ENCODE measurements around the gene C19orf33. TPM values are rescaled to one million over a fixed set of nuclear protein-coding genes. Genes with fewer than 3 reads are reported as not detected.

Gene C19orf33
- total and polyA plus RNA-seq, 12 donors: 0.88 to 46.2 (median 3.2) TPM; not detected in 3

GRCh38 chr19:38320969-38321339 lies 16.9 kb downstream of the C19orf33 start:
- H3K4me1 ChIP-seq (replicated peaks in 1 of 2): peaks cover 28 to 34% of the 10 kb centered on the region in 2 donors

DNA sequence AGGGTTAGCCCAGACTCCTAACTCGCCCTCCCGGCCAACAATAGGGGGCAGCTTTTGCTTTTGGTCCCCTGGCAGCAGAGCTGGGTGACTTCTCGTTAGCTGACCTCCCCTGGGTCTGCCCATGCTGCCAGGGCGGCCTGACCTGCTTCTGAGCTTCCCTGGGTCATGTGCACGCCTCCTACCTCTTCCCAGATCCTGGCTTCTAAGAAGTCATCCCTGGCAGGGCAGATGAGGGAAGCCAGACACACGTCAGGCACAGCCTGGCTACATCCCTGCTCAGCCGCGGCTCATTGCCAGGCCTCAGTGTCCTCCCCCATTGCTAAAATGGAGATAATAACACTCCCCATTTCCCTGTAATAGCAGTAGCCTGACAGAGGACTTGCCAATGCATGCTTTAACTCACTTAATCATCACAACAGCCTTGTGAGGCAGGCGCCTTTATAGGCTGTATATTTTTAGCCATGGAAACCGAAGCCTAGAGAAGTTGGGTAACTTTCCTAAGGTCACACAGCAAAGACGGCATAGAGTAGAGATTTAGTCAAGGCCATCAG lies 17.7 kb downstream of the C19orf33 start:
- intact Hi-C loops (cut with DNase I): loop anchor here (5.0 to 10.0 kb wide), 2 partner anchors 79 to 417 kb away; partner anchors contain the start of genes SIPA1L3 (in 1 of the 2) and WDR87 (in 1 of the 2)
- Histone ChIP-seq H3K4me1 (replicated peaks in 1 of 2) (peaks cover 24 to 34% of the 10 kb centered on the region in 2 donors), H3K27ac (peak overlapping the region in 3 of 5 donors; percentile 6 to 82 (median 75)), H3K36me3 (replicated peaks in 1 of 2) (peaks cover 0 to 7% of the 10 kb centered on the region in 2 donors), H3K4me3 (peak overlapping the region in 1 of 4 donors; percentile 66), H3K9me3 (replicated peaks in 1 of 3) (no peaks in the 10 kb centered on the region), H3K27me3 (no peaks in the 10 kb centered on the region)
- DNase-seq: peak in 6 of 7 donors; percentile 77 to 90 (median 81)
- no peak for TF ChIP-seq CTCF (IDR thresholded peaks at IDR 0.05)
- peak in 1 of 2 donors; percentile 21 for TF ChIP-seq POLR2A (IDR thresholded peaks at IDR 0.05)
- 10 to 34% (median 32%) methylated on average over 3 to 11 of the region's 11 CpGs for WGBS, 4 donors

More at GRCh38 chr19:38320969-38321339, 16.9 kb downstream of the C19orf33 start:
- peak overlapping the region in 1 of 4 donors; percentile 66 for H3K4me3 ChIP-seq
- 75 to 94% (median 92%) methylated on average over 2 to 3 of the region's 3 CpGs for WGBS, 4 donors
- H3K9me3 ChIP-seq (replicated peaks in 1 of 3): no peaks in the 10 kb centered on the region
- DNase-seq: no peak
- TF ChIP-seq POLR2A (IDR thresholded peaks at IDR 0.05): no peak
- TF ChIP-seq CTCF (IDR thresholded peaks at IDR 0.05): no peak
- H3K27ac ChIP-seq: peak overlapping the region in 2 of 5 donors; percentile 75 to 82
- H3K36me3 ChIP-seq (replicated peaks in 1 of 2): no peaks in the 10 kb centered on the region
- intact Hi-C loops (cut with DNase I): loop anchor here (5.0 to 10.0 kb wide), 2 partner anchors 79 to 416 kb away; partner anchors contain the start of genes SIPA1L3 (in 1 of the 2) and WDR87 (in 1 of the 2)
- no peaks in the 10 kb centered on the region for H3K27me3 ChIP-seq

GRCh38 chr19:38323291-38323690 lies 19.2 kb downstream of the C19orf33 start:
- H3K9me3 ChIP-seq (replicated peaks in 1 of 3): no peaks in the 10 kb centered on the region
- H3K27me3 ChIP-seq: no peaks in the 10 kb centered on the region
- peak overlapping the region in 1 of 5 donors; percentile 11 for H3K27ac ChIP-seq
- peaks cover 0 to 23% of the 10 kb centered on the region in 2 donors for H3K36me3 ChIP-seq (replicated peaks in 1 of 2)
- intact Hi-C loops (cut with DNase I): loop anchor here (5.0 to 10.0 kb wide), 2 partner anchors 81 to 418 kb away; partner anchors contain the start of genes SIPA1L3 (in 1 of the 2) and WDR87 (in 1 of the 2)
- DNase-seq: peak in 1 of 7 donors; percentile 28
- TF ChIP-seq POLR2A (IDR thresholded peaks at IDR 0.05): no peak
- no peak for TF ChIP-seq CTCF (IDR thresholded peaks at IDR 0.05)
- H3K4me3 ChIP-seq: no peak overlapping the region
- 52 to 67% (median 64%) methylated on average over 7 of the region's 7 CpGs for WGBS, 4 donors
- H3K4me1 ChIP-seq (replicated peaks in 1 of 2): peaks cover 24 to 34% of the 10 kb centered on the region in 2 donors

DNA sequence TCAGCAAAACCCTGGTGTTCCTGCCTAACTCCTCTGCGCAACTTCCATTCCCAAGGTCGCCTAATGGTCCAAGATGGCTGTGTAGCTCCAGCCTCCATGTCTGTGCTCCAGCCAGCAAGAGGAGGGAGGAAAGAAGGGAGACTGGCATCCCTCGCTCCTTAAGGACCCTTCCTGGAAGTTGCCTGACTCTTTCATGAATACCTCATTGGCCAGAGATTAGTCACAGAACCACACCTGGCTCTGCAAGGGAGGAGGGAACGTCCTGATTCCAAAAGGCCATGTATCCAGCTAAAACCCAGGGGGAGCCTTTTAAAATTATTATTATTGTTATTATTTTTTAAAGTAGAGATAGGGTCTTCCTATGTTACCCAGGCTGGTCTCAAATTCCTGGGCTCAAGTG lies 20.4 kb downstream of the C19orf33 start:
- no peak for TF ChIP-seq POLR2A (IDR thresholded peaks at IDR 0.05)
- H3K4me3 ChIP-seq: no peak overlapping the region
- peaks cover 0 to 25% of the 10 kb centered on the region in 2 donors for H3K36me3 ChIP-seq (replicated peaks in 1 of 2)
- intact Hi-C loops (cut with DNase I): loop anchor here (5.0 to 10.0 kb wide), 2 partner anchors 82 to 420 kb away; partner anchors contain the start of genes SIPA1L3 (in 1 of the 2) and WDR87 (in 1 of the 2)
- no peaks in the 10 kb centered on the region for H3K9me3 ChIP-seq (replicated peaks in 1 of 3)
- no peaks in the 10 kb centered on the region for H3K27me3 ChIP-seq
- 88 to 93% (median 91%) methylated on average over 3 to 4 of the region's 4 CpGs for WGBS, 4 donors
- H3K27ac ChIP-seq: no peak overlapping the region
- H3K4me1 ChIP-seq (replicated peaks in 1 of 2): peaks cover 21 to 24% of the 10 kb centered on the region in 2 donors
- no peak for DNase-seq

Data from adrenal gland (tissue), 12 donors.